Mucosa of rectum (tissue), 2 donors: ENCODE results near the gene RPL36AL.
A peak's percentile ranks its signal among the peaks of the same experiment; 100 is the strongest.

ENCODE experiments used
- H3K27ac ChIP-seq, 2 donors: one replicate each; pipeline ENCODE4 v1.7.0; 2013; ENCODE audit warnings: inconsistent platforms in 2 of 2, low read depth in 2 of 2, low read length in 2 of 2
- H3K27me3 ChIP-seq, 2 donors: one replicate each; pipeline ENCODE4 v1.7.0; 2013; ENCODE audit warnings: low read length in 2 of 2; ENCODE audit not compliant: control insufficient read depth in 2 of 2, insufficient read depth in 2 of 2
- H3K36me3 ChIP-seq, 2 donors: one replicate each; pipeline ENCODE4 v1.7.0; 2013; ENCODE audit warnings: low read length in 2 of 2; ENCODE audit not compliant: control insufficient read depth in 2 of 2, insufficient read depth in 2 of 2
- H3K4me1 ChIP-seq, 2 donors: one replicate each; pipeline ENCODE4 v1.7.0; 2013; ENCODE audit warnings: low read length in 2 of 2, mild to moderate bottlenecking in 1 of 2; ENCODE audit not compliant: control insufficient read depth in 2 of 2, insufficient read depth in 2 of 2
- H3K4me3 ChIP-seq, 2 donors: one replicate each; pipeline ENCODE4 v1.7.0; 2013; ENCODE audit warnings: low read length in 2 of 2
- H3K9ac ChIP-seq, 2 donors: one replicate each; pipeline ENCODE4 v1.7.0; 2013; ENCODE audit warnings: low read length in 2 of 2, low read depth in 1 of 2, mild to moderate bottlenecking in 1 of 2
- H3K9me3 ChIP-seq, 2 donors: one replicate each; pipeline ENCODE4 v1.7.0; 2013; ENCODE audit warnings: low read length in 2 of 2; ENCODE audit not compliant: control insufficient read depth in 2 of 2
- donor health status: healthy.
- donor health status: Normal muscosa, but diverticular disease.

The RPL36AL gene

GRCh38 chr14:49636866-49637265, 16.4 kb upstream of the RPL36AL start:
- Histone ChIP-seq H3K4me1 (peaks cover 15 to 20% of the 10 kb centered on the region in 2 donors), H3K36me3 (peaks cover 0 to 3% of the 10 kb centered on the region in 2 donors), H3K27ac (no peak overlapping the region), H3K4me3 (no peak overlapping the region), H3K9ac (no peak overlapping the region), H3K27me3 (no peaks in the 10 kb centered on the region), H3K9me3 (no peaks in the 10 kb centered on the region)

- peaks cover 6 to 7% of the 10 kb centered on the region in 2 donors for H3K4me1 ChIP-seq
- H3K27me3 ChIP-seq: no peaks in the 10 kb centered on the region
- peaks cover 0 to 3% of the 10 kb centered on the region in 2 donors for H3K36me3 ChIP-seq
- peak within 1 kb of the TSS; percentile 92 to 95 for H3K9ac ChIP-seq
- H3K27ac ChIP-seq: peak within 1 kb of the TSS; percentile 98 to 99
- peak within 1 kb of the TSS; percentile 80 to 96 for H3K4me3 ChIP-seq
- no peaks in the 10 kb centered on the region for H3K9me3 ChIP-seq
Observed at GRCh38 chr14:49634547-49635334, 14.3 kb upstream of the RPL36AL start, which contains the start of gene DNAAF2. TSS of gene DNAAF2 (minus strand) at chr14:49635244. CDS start at chr14:49635149, 95 bp downstream.

GRCh38 chr14:49633640-49634546, 13.5 kb upstream of the RPL36AL start:
- Histone ChIP-seq H3K9me3 (no peaks in the 10 kb centered on the region), H3K4me3 (peak overlapping the region; percentile 80 to 96), H3K27ac (peak overlapping the region; percentile 98 to 99), H3K36me3 (peaks cover 0 to under 1% of the 10 kb centered on the region in 2 donors), H3K27me3 (no peaks in the 10 kb centered on the region), H3K4me1 (peaks cover 6 to 7% of the 10 kb centered on the region in 2 donors), H3K9ac (peak overlapping the region; percentile 92 to 95)

- Histone ChIP-seq H3K27me3 (no peaks in the 10 kb centered on the region), H3K9me3 (no peaks in the 10 kb centered on the region), H3K27ac (no peak overlapping the region), H3K4me3 (peak overlapping the region in 1 of 2 donors; percentile 42), H3K4me1 (peaks cover 32% of the 10 kb centered on the region in 2 donors), H3K9ac (no peak overlapping the region), H3K36me3 (peaks cover 0 to 5% of the 10 kb centered on the region in 2 donors)
Observed at GRCh38 chr14:49623941-49624839, 3.8 kb upstream of the RPL36AL start.

GRCh38 chr14:49623387-49623786, 3.0 kb upstream of the RPL36AL start:
- Histone ChIP-seq H3K9me3 (no peaks in the 10 kb centered on the region), H3K27ac (no peak overlapping the region), H3K27me3 (no peaks in the 10 kb centered on the region), H3K4me3 (peak overlapping the region; percentile 17 to 98), H3K9ac (peak overlapping the region in 1 of 2 donors; percentile 27), H3K4me1 (peaks cover 32% of the 10 kb centered on the region in 2 donors), H3K36me3 (peaks cover 1 to 5% of the 10 kb centered on the region in 2 donors)

GRCh38 chr14:49622022-49622607, 1.7 kb upstream of the RPL36AL start:
- peak overlapping the region; percentile 88 to 100 for H3K9ac ChIP-seq
- H3K9me3 ChIP-seq: no peaks in the 10 kb centered on the region
- no peak overlapping the region for H3K27ac ChIP-seq
- H3K27me3 ChIP-seq: no peaks in the 10 kb centered on the region
- peaks cover 5 to 12% of the 10 kb centered on the region in 2 donors for H3K36me3 ChIP-seq
- H3K4me3 ChIP-seq: peak overlapping the region; percentile 96 to 98
- peaks cover 32% of the 10 kb centered on the region in 2 donors for H3K4me1 ChIP-seq

GRCh38 chr14:49621114-49621881, 872 bp upstream of the RPL36AL start:
- Histone ChIP-seq H3K27ac (peak overlapping the region; percentile 98 to 99), H3K27me3 (no peaks in the 10 kb centered on the region), H3K36me3 (peaks cover 5 to 12% of the 10 kb centered on the region in 2 donors), H3K4me1 (peaks cover 32% of the 10 kb centered on the region in 2 donors), H3K4me3 (peak overlapping the region; percentile 96 to 98), H3K9me3 (no peaks in the 10 kb centered on the region), H3K9ac (peak overlapping the region; percentile 91 to 100)

- peak overlapping the region; percentile 96 to 98 for H3K4me3 ChIP-seq
- H3K4me1 ChIP-seq: peaks cover 30 to 32% of the 10 kb centered on the region in 2 donors
- H3K27ac ChIP-seq: peak overlapping the region; percentile 98 to 99
- H3K27me3 ChIP-seq: no peaks in the 10 kb centered on the region
- peaks cover 10 to 14% of the 10 kb centered on the region in 2 donors for H3K36me3 ChIP-seq
- no peaks in the 10 kb centered on the region for H3K9me3 ChIP-seq
- H3K9ac ChIP-seq: peak overlapping the region; percentile 97 to 100
Observed at GRCh38 chr14:49619730-49620129, 696 bp downstream of the RPL36AL start.
